HG03103 (cell line): Measurements from ENCODE around the gene OSM.

Experiments used
- ATAC-seq: cut with Tn5 transposase; IDR thresholded peaks from one replicate; pipeline ENCODE4 v1.9.1; 2021; ENCODE audit warnings: low read depth; ENCODE audit not compliant: unreplicated experiment

Gene OSM

GRCh38 chr22:30297991-30298701 is 31.5 kb upstream of the OSM start:
- no peak for ATAC-seq

DNA sequence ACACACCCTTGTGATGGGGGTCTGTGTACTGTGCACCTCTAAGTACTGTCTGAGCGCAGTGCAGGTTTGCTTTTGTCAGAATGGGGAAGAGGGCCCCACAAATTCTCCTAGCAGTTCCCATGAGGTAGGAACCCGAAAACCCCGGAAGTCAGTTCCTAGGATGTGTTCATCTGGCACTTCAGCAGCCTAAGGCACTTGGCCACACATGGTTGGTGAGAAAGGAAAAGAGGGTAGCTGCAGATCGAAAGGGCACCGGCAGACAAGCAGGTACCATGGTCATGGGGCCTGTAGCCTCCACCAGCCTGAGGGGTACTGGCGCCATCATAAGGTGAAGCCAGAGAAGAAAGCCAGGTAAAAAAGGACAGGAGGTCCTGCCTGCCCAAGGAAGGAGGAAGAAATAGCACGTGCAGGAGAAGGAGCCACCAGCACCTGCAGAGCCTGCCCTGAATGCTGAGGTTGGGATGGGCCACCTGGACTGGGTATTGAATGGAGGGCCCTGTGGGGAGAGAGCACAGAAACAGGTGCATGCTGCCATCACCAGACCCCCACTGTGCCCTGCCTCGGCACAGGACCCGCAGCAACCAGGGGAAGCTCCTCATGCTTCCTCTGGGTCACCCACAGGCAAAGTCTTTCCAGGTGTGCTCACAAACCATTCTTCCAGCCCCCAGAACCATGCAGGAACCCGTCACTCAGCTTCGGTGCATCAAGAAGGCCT is 30.8 kb upstream of the OSM start:
- ATAC-seq = no peak

- no peak for ATAC-seq
Observed at GRCh38 chr22:30296833-30297232, 30.2 kb upstream of the OSM start.

- ATAC-seq = no peak
Observed at GRCh38 chr22:30296324-30296723, 29.7 kb upstream of the OSM start.

DNA sequence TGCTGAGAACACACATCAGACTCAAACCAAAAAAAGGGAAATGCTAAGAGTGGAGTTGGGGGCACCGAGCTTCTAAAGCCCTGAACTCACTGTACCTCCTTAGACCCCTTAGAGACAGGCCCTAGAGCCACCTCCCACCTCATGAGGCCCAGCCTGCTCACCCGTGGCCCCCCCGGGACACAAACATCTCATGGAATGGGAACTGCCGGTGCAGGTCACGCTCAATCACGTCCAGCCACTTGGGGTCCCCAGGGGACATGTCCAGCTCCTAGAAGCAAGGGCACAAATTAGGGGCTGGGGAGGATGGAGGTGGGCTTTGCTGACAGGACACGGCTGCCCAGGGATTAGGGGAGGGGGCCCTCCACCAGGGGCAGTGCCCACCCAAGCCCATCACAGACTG is 28.9 kb upstream of the OSM start:
- ATAC-seq = no peak

DNA sequence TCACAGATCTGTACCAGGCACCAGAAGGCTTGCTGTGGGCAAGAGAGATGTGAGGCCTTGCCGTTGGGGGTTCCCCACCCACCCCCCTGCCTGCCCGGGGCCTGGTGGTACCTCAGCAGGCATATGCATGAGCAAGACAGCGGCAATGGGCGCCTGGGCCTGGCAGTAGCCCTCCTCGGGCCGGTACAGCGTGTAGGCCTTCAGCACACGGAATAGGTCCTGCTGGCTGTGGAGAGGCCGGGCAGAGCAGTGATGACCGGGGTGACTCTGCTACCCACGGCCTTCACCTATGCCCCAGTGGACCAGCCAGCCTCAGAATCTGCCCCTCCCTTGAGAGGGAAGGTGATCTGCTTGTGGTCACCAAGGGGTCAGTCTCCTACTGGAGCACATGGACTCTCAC is 28.2 kb upstream of the OSM start:
- no peak for ATAC-seq

DNA sequence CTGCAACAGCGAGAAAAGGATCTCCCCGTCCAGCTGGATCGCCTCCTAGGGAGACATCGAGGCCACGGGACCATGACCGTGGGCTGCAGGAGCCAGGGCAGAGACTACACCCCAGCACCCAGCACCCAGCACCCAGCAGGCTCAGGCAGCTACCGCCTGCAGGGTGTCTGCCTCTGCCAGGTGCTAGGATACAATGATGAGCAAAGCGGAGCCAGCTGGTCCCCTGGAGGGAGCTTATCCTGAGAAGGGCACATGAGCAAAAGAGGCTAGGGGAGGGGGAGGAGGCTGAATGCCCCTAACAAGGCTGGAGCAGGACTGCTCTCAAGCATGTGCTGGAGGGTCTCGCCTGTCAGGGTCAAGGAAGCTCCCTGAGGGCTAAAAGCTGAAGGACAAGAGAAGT is 27.4 kb upstream of the OSM start:
- no peak for ATAC-seq

DNA sequence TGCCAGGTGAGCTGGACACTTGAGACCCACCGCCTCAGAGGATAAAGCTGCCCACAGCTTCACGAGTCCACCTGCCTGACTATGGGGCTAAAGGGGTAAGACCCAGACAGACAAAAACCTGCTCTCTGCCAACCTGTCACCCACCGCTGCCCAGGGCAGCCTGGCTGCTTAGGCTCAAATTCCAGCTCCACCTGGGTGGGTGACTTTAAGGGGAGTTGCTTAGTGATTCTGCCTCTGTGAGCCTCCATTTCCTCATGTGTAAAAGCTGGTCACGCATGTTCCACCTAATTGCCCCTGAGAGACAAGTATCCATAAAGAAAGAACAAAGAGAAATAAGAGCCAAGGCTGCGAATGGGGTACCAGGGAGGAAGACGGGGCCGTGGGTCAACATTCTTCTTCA is 26.4 kb upstream of the OSM start:
- no peak for ATAC-seq

- ATAC-seq = no peak
Observed at GRCh38 chr22:30292069-30292970, 25.7 kb upstream of the OSM start.

- no peak for ATAC-seq
Observed at GRCh38 chr22:30291058-30291892, 24.6 kb upstream of the OSM start.

GRCh38 chr22:30290342-30291057 is 23.8 kb upstream of the OSM start:
- no peak for ATAC-seq

DNA sequence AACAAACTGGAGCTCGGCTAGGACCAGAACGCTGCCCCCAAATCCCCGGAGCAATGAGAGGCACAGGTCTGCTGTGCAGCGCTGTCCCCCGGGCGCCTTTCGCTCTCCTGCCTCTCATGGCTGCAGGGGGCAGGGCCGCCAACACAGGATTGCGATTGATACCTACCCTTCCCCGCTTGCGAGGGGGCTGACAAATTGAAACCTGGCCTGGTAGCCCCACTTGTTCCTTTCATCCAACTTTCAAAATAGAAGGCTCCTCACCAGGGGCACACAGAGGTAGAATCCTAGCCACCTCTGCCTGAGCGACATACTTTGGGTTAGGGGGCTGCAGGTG is 23.3 kb upstream of the OSM start:
- ATAC-seq = peak; percentile 5

- ATAC-seq = peak; percentile 51
Observed at GRCh38 chr22:30289141-30289979, 22.7 kb upstream of the OSM start, which contains the start of gene CASTOR1. Gene CASTOR1 (minus strand): TSS chr22:30289505. CDS start chr22:30289497, 8 bp downstream.

DNA sequence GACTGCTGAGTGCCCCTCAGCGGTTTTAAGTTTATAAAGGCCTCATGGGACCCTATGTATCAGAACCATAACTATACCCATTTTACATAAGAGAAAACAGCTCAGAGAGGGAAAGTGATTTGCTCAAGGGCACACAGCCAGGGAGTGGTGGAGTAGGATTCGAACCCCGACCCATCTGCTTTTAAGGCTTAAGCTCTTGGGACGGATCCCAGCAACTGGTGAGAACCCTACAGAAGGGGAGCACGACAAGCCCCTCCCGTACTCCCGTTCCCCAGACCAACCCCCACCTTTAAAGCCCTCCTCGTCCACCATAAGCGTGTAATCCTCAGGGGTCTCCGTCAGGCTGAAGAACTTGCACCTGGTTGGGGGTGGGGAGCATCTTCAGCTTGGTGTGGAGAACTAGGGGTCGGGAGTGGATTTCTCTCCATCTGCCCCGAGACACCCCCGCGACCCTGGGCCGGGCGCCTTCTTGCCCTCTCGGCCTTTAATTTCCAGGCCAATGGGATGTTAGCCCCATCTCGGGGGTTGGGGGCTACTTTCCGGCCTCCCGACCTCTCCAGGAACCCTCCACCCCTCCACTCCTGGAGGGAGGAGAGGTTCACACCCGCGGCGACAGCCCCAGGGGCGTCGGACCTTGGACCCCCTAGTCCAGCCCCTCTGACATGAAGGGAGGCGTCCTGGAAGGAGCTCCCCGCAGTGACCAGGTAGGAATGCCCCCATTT is 21.9 kb upstream of the OSM start:
- ATAC-seq = no peak

- no peak for ATAC-seq
Observed at GRCh38 chr22:30287648-30288418, 21.2 kb upstream of the OSM start.

GRCh38 chr22:30286813-30287647 is 20.4 kb upstream of the OSM start:
- ATAC-seq = no peak

GRCh38 chr22:30286331-30286730 is 19.7 kb upstream of the OSM start:
- no peak for ATAC-seq
